Right atrium auricular region (tissue), 2 donors: ENCODE measurements around the gene PPY. TPM values are rescaled to one million over a fixed set of nuclear protein-coding genes. Genes with fewer than 3 reads are reported as not detected.
"Not testable (repeated sequence)": the region's sequence is repeated elsewhere in the genome, so short reads cannot be mapped to it uniquely, and the experiment has no call there.

Source experiments
- DNase-seq: peaks from one replicate; pipeline ENCODE4 v3.0.0-alpha.2; 2019; ENCODE audit warnings: low spot score
- H3K27ac ChIP-seq, 2 donors: fragments of 200-600 bp; sonication (generic); 1 replicate in 1 of 2; 2 replicates in 1 of 2; pipeline ENCODE4 v1.5.1; 2016 to 2019
- H3K27me3 ChIP-seq, 2 donors: fragments of 200-600 bp; sonication (generic); one replicate each; pipeline versions ENCODE4 v1.5.1 to v1.6.0; 2017 to 2019
- H3K36me3 ChIP-seq: fragments of 200-600 bp; sonication (generic); one replicate; pipeline ENCODE4 v1.5.1; 2016
- H3K4me1 ChIP-seq, 2 donors: fragments of 200-600 bp; sonication (generic); one replicate each; pipeline versions ENCODE4 v1.5.1 to v1.6.0; 2017 to 2019
- H3K4me3 ChIP-seq, 2 donors: fragments of 200-600 bp; sonication (generic); 1 replicate in 1 of 2; 2 replicates in 1 of 2; pipeline ENCODE4 v1.5.1; 2017 to 2019; ENCODE audit warnings: mild to moderate bottlenecking in 1 of 2, moderate library complexity in 1 of 2
- H3K9me3 ChIP-seq, 2 donors: fragments of 200-600 bp; sonication (generic); one replicate each; pipeline ENCODE4 v1.5.1; 2019
- CTCF ChIP-seq, 2 donors: fragments of 200-600 bp; sonication (generic); IDR thresholded peaks; one replicate each; pipeline ENCODE4 v1.5.1; 2019; ENCODE audit warnings: antibody characterized with exemption in 2 of 2
- total RNA-seq, 2 donors: library from RNA; depleted of rRNA; stranded (reverse); fragments of >200 nt; gene quantifications; one replicate each; pipeline ENCODE4 v1.1.0, GENCODE V29; 2016

Gene PPY
- total RNA-seq, 2 donors from 2014 or later, result not detected

GRCh38 chr17:43970366-43970765, 28.1 kb upstream of the PPY start:
- DNase-seq, result no peak
- Histone ChIP-seq H3K4me3 (no peak overlapping the region), H3K36me3 (no peaks in the 10 kb centered on the region), H3K9me3 (no peaks in the 10 kb centered on the region), H3K4me1 (no peaks in the 10 kb centered on the region), H3K27ac (no peak overlapping the region), H3K27me3 (no peaks in the 10 kb centered on the region)
- TF ChIP-seq CTCF (IDR thresholded peaks at IDR 0.05), result no peak

- Histone ChIP-seq H3K4me3 (no peak overlapping the region), H3K4me1 (no peaks in the 10 kb centered on the region), H3K9me3 (no peaks in the 10 kb centered on the region), H3K36me3 (no peaks in the 10 kb centered on the region), H3K27me3 (no peaks in the 10 kb centered on the region), H3K27ac (no peak overlapping the region)
- no peak for DNase-seq
- TF ChIP-seq CTCF (IDR thresholded peaks at IDR 0.05), result no peak
These were observed 25.1 kb upstream of the PPY start for GRCh38 chr17:43967251-43967875.

DNA sequence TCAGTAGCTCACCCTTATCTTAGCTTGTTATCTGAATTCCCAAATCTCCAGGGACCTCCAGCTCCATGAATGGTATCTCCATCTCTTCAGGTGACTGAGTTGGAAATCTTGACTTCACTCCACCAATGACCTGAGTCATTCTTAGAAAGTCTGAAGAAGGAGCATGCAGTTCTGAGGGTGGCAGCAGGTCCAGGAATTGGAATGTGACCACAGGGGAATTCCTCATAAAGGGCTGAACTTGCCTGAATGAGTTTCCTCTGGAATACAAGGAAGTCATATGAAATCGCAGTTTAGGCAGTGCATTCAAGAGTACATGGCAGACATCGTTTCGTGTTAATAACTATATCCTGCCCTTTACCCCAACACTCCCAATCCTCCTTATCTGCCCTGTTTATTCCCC, 24.0 kb upstream of the PPY start:
- no peaks in the 10 kb centered on the region for H3K4me1 ChIP-seq
- H3K36me3 ChIP-seq, result no peaks in the 10 kb centered on the region
- H3K27ac ChIP-seq, result no peak overlapping the region
- no peak overlapping the region for H3K4me3 ChIP-seq
- TF ChIP-seq CTCF (IDR thresholded peaks at IDR 0.05), result no peak
- H3K27me3 ChIP-seq, result no peaks in the 10 kb centered on the region
- DNase-seq, result no peak
- H3K9me3 ChIP-seq, result no peaks in the 10 kb centered on the region

DNA sequence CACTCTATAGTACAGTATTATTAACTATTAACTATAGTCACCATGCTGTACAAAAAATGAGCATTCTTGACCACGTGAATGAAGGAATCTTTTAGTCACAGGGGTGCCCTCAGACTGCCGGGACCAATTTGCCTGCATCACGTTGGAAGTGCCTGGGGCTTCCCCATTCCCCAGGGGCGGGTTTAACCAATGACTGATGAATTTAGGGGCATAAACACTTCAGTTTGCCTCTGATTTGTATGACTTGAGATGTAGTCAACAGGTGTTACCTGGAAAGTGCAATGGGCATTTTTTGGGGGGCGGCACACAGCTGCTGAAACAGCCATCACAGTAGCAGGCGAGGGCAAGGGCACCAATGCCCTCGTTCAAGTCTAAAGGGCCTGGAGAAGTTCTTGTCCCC, 20.2 kb upstream of the PPY start:
- no peak overlapping the region for H3K4me3 ChIP-seq
- no peaks in the 10 kb centered on the region for H3K4me1 ChIP-seq
- H3K36me3 ChIP-seq, result no peaks in the 10 kb centered on the region
- no peaks in the 10 kb centered on the region for H3K27me3 ChIP-seq
- no peak for DNase-seq
- no peak for TF ChIP-seq CTCF (IDR thresholded peaks at IDR 0.05)
- H3K9me3 ChIP-seq, result no peaks in the 10 kb centered on the region
- no peak overlapping the region for H3K27ac ChIP-seq

- H3K27ac ChIP-seq, result no peak overlapping the region
- H3K27me3 ChIP-seq, result no peaks in the 10 kb centered on the region
- no peaks in the 10 kb centered on the region for H3K4me1 ChIP-seq
- H3K36me3 ChIP-seq, result no peaks in the 10 kb centered on the region
- TF ChIP-seq CTCF (IDR thresholded peaks at IDR 0.05), result no peak
- no peaks in the 10 kb centered on the region for H3K9me3 ChIP-seq
- H3K4me3 ChIP-seq, result no peak overlapping the region
- no peak for DNase-seq
These were observed 19.7 kb upstream of the PPY start for GRCh38 chr17:43961954-43962353.

DNA sequence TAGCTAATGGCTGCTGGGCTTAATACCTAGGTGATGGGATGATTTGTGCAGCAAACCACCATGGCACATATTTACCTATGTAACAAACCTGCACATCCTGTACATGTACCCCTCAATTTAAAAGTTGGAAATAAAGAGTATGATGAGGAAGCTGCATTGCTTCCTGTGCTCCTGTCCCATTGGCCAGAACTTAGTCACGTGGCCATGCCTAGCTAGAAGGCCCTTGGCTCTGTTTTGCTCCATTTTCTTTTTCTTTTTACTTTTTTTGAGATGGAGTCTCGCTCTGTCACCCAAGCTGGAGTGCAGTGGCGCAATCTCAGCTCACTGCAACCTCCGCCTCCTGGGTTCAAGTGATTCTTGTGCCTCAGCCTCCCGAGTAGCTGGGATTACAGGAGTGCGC, 19.0 kb upstream of the PPY start:
- H3K36me3 ChIP-seq, H3K27me3 ChIP-seq, H3K9me3 ChIP-seq, H3K4me1 ChIP-seq, H3K4me3 ChIP-seq, DNase-seq, H3K27ac ChIP-seq: not testable (repeated sequence)
